H1 (cell line): Measurements from ENCODE around the gene COL4A2. TPM values are rescaled to one million over a fixed set of nuclear protein-coding genes. Genes with fewer than 3 reads are reported as not detected.

Experiments used
- CTCF ChIA-PET: fragments of 300-600 bp; sonication (Branson Sonifier 250); formaldehyde crosslinking; loops from one replicate; lab custom pipeline; 2021; ENCODE audit not compliant: partially characterized antibody; lab: Charles Lee
- POLR2A ChIA-PET: fragments of 300-600 bp; sonication (Branson Sonifier 250); formaldehyde crosslinking; loops from one replicate; lab custom pipeline; 2021; ENCODE audit warnings: inconsistent platforms; ENCODE audit not compliant: partially characterized antibody; lab: Charles Lee
- DNase-seq, 2 experiments: peaks; one replicate each; pipeline versions ENCODE4 v3.0.0 to v3.0.0-alpha.2; 2010 to 2022; ENCODE audit warnings: low spot score in 2 of 2, low read depth in 1 of 2, mixed read lengths in 1 of 2
- FAIRE-seq: peaks from 2 replicates; lab custom pipeline; 2011; peaks lifted over from hg19 to GRCh38; lab: Jason Lieb, UNC
- H2AFZ ChIP-seq: 2 replicates; pipeline ENCODE4 v1.8.1; 2012; ENCODE audit warnings: low read length, inconsistent platforms
- H2AK5ac ChIP-seq: 2 replicates; pipeline ENCODE4 v1.6.1; 2013; ENCODE audit warnings: low read depth, low read length
- H2BK120ac ChIP-seq: replicated peaks from 2 replicates; pipeline ENCODE3; 2013; ENCODE audit warnings: low read depth, low read length, inconsistent platforms
- H2BK12ac ChIP-seq: 2 replicates; pipeline ENCODE4 v1.6.1; 2013; ENCODE audit warnings: low read depth, low read length
- H2BK15ac ChIP-seq: 2 replicates; pipeline ENCODE4 v1.6.1; 2013; ENCODE audit warnings: low read length
- H2BK20ac ChIP-seq: 2 replicates; pipeline ENCODE4 v1.6.1; 2013; ENCODE audit warnings: low read length
- H2BK5ac ChIP-seq: 2 replicates; pipeline ENCODE4 v1.6.1; 2013; ENCODE audit warnings: low read depth, low read length
- H3K14ac ChIP-seq: 2 replicates; pipeline ENCODE4 v1.6.1; 2013; ENCODE audit warnings: inconsistent platforms; ENCODE audit not compliant: insufficient read length
- H3K18ac ChIP-seq: 2 replicates; pipeline ENCODE4 v1.6.1; 2013; ENCODE audit warnings: low read length; ENCODE audit errors: extremely low read depth
- H3K23ac ChIP-seq: 2 replicates; pipeline ENCODE4 v1.6.1; 2013; ENCODE audit warnings: inconsistent platforms; ENCODE audit not compliant: insufficient read length
- H3K23me2 ChIP-seq: 2 replicates; pipeline ENCODE4 v1.6.1; 2013; ENCODE audit warnings: low read depth, low read length
- H3K27ac ChIP-seq: 2 replicates; pipeline ENCODE4 v1.6.1; 2011; ENCODE audit warnings: low read depth, low read length, inconsistent platforms
- H3K27me3 ChIP-seq, 4 experiments: replicated peaks in 1 of 4; 1 replicate in 1 of 4; 2 replicates in 3 of 4; pipeline versions ENCODE4 v1.6.1 to v1.8.1; 2011 to 2013; ENCODE audit warnings: low read length in 3 of 4, mild to moderate bottlenecking in 3 of 4, inconsistent platforms in 2 of 4, mixed read lengths in 2 of 4, moderate library complexity in 1 of 4; ENCODE audit not compliant: control insufficient read depth in 3 of 4, insufficient read depth in 3 of 4; ENCODE audit errors: extremely low read depth in 1 of 4
- H3K36me3 ChIP-seq, 4 experiments: 2 replicates each; pipeline versions ENCODE4 v1.6.1 to v1.8.1; 2011 to 2013; ENCODE audit warnings: mild to moderate bottlenecking in 4 of 4, low read length in 3 of 4, moderate library complexity in 2 of 4, control low read depth in 1 of 4, inconsistent platforms in 1 of 4; ENCODE audit not compliant: insufficient read depth in 4 of 4, control insufficient read depth in 2 of 4
- H3K4ac ChIP-seq: replicated peaks from 2 replicates; pipeline ENCODE3; 2013; ENCODE audit warnings: low read length, low read depth, mixed read lengths, inconsistent platforms; ENCODE audit not compliant: insufficient read length
- H3K4me1 ChIP-seq, 4 experiments: replicated peaks in 1 of 4; 1 replicate in 1 of 4; 2 replicates in 3 of 4; pipeline versions ENCODE4 v1.6.1 to v1.8.1; 2011 to 2013; ENCODE audit warnings: low read length in 3 of 4, inconsistent platforms in 2 of 4, mixed read lengths in 1 of 4; ENCODE audit not compliant: insufficient read depth in 4 of 4, control insufficient read depth in 3 of 4
- H3K4me2 ChIP-seq, 2 experiments: 2 replicates each; pipeline versions ENCODE4 v1.6.1 to v1.8.1; 2011 to 2013; ENCODE audit warnings: low read depth in 2 of 2, low read length in 2 of 2, control low read depth in 1 of 2, inconsistent platforms in 1 of 2, mild to moderate bottlenecking in 1 of 2; ENCODE audit not compliant: insufficient read depth in 1 of 2
- H3K4me3 ChIP-seq, 4 experiments: fragments of 200-600, 300-600 bp in 1 of 4; sonication (generic), shearing (Covaris generic), sonication (Bioruptor Twin) in 1 of 4; 2 replicates each; pipeline versions ENCODE4 v1.5.1 to v1.8.1; 2011 to 2016; ENCODE audit warnings: low read length in 4 of 4, low read depth in 3 of 4, control low read depth in 2 of 4, inconsistent platforms in 2 of 4, mild to moderate bottlenecking in 2 of 4, mixed read lengths in 1 of 4, moderate library complexity in 1 of 4; ENCODE audit not compliant: insufficient read depth in 2 of 4; ENCODE audit errors: extremely low read depth in 1 of 4
- H3K56ac ChIP-seq: replicated peaks from 2 replicates; pipeline ENCODE3; 2013; ENCODE audit warnings: low read depth, mild to moderate bottlenecking, mixed read lengths, low read length, inconsistent platforms; ENCODE audit not compliant: insufficient read length
- H3K79me1 ChIP-seq: 2 replicates; pipeline ENCODE4 v1.6.1; 2013; ENCODE audit warnings: low read depth, low read length, control low read depth
- H3K79me2 ChIP-seq, 2 experiments: 2 replicates each; pipeline versions ENCODE4 v1.6.1 to v1.8.1; 2012 to 2013; ENCODE audit warnings: low read length in 2 of 2, mild to moderate bottlenecking in 2 of 2, inconsistent platforms in 1 of 2; ENCODE audit not compliant: insufficient read depth in 2 of 2, control insufficient read depth in 1 of 2
- H3K9ac ChIP-seq, 4 experiments: replicated peaks in 1 of 4; 1 replicate in 1 of 4; 2 replicates in 3 of 4; pipeline versions ENCODE4 v1.6.1 to v1.8.1; 2011 to 2013; ENCODE audit warnings: low read depth in 3 of 4, low read length in 3 of 4, control low read depth in 2 of 4, mild to moderate bottlenecking in 2 of 4, moderate library complexity in 2 of 4, inconsistent platforms in 1 of 4; ENCODE audit errors: extremely low read depth in 1 of 4
- H3K9me3 ChIP-seq, 2 experiments: 2 replicates each; pipeline versions ENCODE4 v1.6.1 to v1.8.1; 2012 to 2013; ENCODE audit warnings: mild to moderate bottlenecking in 2 of 2, moderate library complexity in 2 of 2, control low read depth in 1 of 2, inconsistent platforms in 1 of 2, low read depth in 1 of 2, low read length in 1 of 2, mixed read lengths in 1 of 2; ENCODE audit not compliant: insufficient read depth in 2 of 2
- H4K20me1 ChIP-seq, 2 experiments: replicated peaks in 1 of 2; 2 replicates each; pipeline versions ENCODE3 to v1.8.1; 2011 to 2013; ENCODE audit warnings: inconsistent platforms in 2 of 2, low read length in 2 of 2, mild to moderate bottlenecking in 1 of 2; ENCODE audit not compliant: insufficient read depth in 2 of 2, control insufficient read depth in 1 of 2
- H4K5ac ChIP-seq: 2 replicates; pipeline ENCODE4 v1.6.1; 2013; ENCODE audit warnings: low read length, low read depth, mixed read lengths, inconsistent platforms; ENCODE audit not compliant: insufficient read length
- H4K8ac ChIP-seq: 2 replicates; pipeline ENCODE4 v1.8.0; 2013; ENCODE audit warnings: mild to moderate bottlenecking, moderate library complexity, low read length, inconsistent platforms; ENCODE audit not compliant: insufficient read depth; ENCODE audit errors: extremely low read depth
- H4K91ac ChIP-seq: replicated peaks from 2 replicates; pipeline ENCODE3; 2013; ENCODE audit warnings: low read length, mixed read lengths, inconsistent platforms; ENCODE audit not compliant: insufficient read length
- YY1 ChIP-seq: IDR thresholded peaks from 2 replicates; pipeline ENCODE4 v1.6.1; 2011; ENCODE audit warnings: low read depth, mild to moderate bottlenecking, low read length
- WGBS, 2 experiments: shearing (Covaris generic) in 1 of 2; methylation state at CpG; one replicate each; pipeline versions ENCODE4 v1.1.6 to v1.1.7; 2013 to 2015; ENCODE audit warnings: low lambda C conversion rate in 2 of 2, mixed read lengths in 2 of 2, inconsistent platforms in 1 of 2, low coverage in 1 of 2, missing lambda C conversion rate in 1 of 2; ENCODE audit not compliant: insufficient replicate concordance in 2 of 2, insufficient coverage in 1 of 2, insufficient read length in 1 of 2; ENCODE audit errors: extremely low coverage in 1 of 2, missing lambda C conversion rate in 1 of 2; 5-methylcytosine and 5-hydroxymethylcytosine counted together
- polyA plus RNA-seq, 7 experiments: library from polyadenylated mRNA; depleted of rRNA in 3 of 7; stranded (reverse) in 5 of 7; unstranded in 2 of 7; fragments of >200 nt in 5 of 7; fragments of 200-250 nt in 2 of 7; gene quantifications; 1 replicate in 5 of 7; 2 replicates in 1 of 7; 4 replicates in 1 of 7; pipeline versions ENCODE4 v1.2.1 to v1.2.3, GENCODE V29; 2011 to 2013; ENCODE audit warnings: missing spikeins in 2 of 7, mixed read lengths in 2 of 7
- total RNA-seq: library from RNA; stranded (reverse); fragmentation: NEBNext Ultra II Directional; extraction: Animal tissue kit (Norgen Biotek cat#: 25700); gene quantifications from 2 replicates; pipeline ENCODE4 v1.2.1, GENCODE V29; 2021

COL4A2 gene
- total and polyA plus RNA-seq, 2 of the 8 experiments (the other 6 are each of a cell fraction or from before 2014, with no cell fraction given): 80.4 to 87.3 TPM

GRCh38 chr13:110453797-110454196 is 146.7 kb downstream of the COL4A2 start:
- Histone ChIP-seq H3K4me3 (no peak overlapping the region), H3K4ac (no peak overlapping the region), H2BK120ac (no peak overlapping the region), H4K5ac (no peak overlapping the region), H3K9ac (no peak overlapping the region), H3K4me2 (no peak overlapping the region), H3K14ac (no peak overlapping the region), H4K20me1 (peaks cover 0 to 2% of the 10 kb centered on the region in 2 experiments), H3K4me1 (peaks cover 0 to 5% (median 1%) of the 10 kb centered on the region in 4 experiments; a peak in 4 of 7 replicates), H3K23me2 (no peaks in the 10 kb centered on the region), H2BK12ac (no peak overlapping the region), H3K27me3 (no peaks in the 10 kb centered on the region), H2BK20ac (no peak overlapping the region), H3K9me3 (no peaks in the 10 kb centered on the region), H2AFZ (no peak overlapping the region), H3K23ac (no peak overlapping the region), H3K79me2 (no peaks in the 10 kb centered on the region), H3K36me3 (peaks cover 0 to 4% (median 0%) of the 10 kb centered on the region in 4 experiments; a peak in 1 of 8 replicates), H4K91ac (no peak overlapping the region), H3K56ac (no peak overlapping the region), H3K18ac (no peak overlapping the region), H4K8ac (no peak overlapping the region), H3K27ac (no peak overlapping the region), H3K79me1 (no peaks in the 10 kb centered on the region), H2AK5ac (no peak overlapping the region), H2BK15ac (no peak overlapping the region), H2BK5ac (no peak overlapping the region)
- WGBS, 2 experiments: 85% methylated on average over 2 of the region's 2 CpGs; no CpG with 5 or more reads in 1 of the 2 experiments
- DNase-seq (no peak), FAIRE-seq (no peak)
- CTCF ChIA-PET: interaction anchor here (0.7 to 2.2 kb wide), 4 partner anchors 12 to 232 kb away, joined by 3 to 5 read pairs (median 3); no protein-coding TSS in a partner anchor
- POLR2A ChIA-PET: interaction anchor here (1.1 kb wide), 1 partner anchor 9 kb away, joined by 3 read pairs; no protein-coding TSS in a partner anchor
- TF ChIP-seq YY1: no peak
